Keratinocyte (primary cell): Measurements from ENCODE around the gene VCL. TPM values are rescaled to one million over a fixed set of nuclear protein-coding genes. Genes with fewer than 3 reads are reported as not detected.

Source experiments
- DNase-seq: peaks from one replicate; pipeline ENCODE4 v3.0.0-alpha.2; 2011; ENCODE audit warnings: low read depth, missing footprints, low spot score
- FAIRE-seq: peaks from 2 replicates; lab custom pipeline; 2011; peaks lifted over from hg19 to GRCh38; lab: Jason Lieb, UNC
- H2AFZ ChIP-seq: 2 replicates; pipeline ENCODE4 v1.6.0; 2012; ENCODE audit warnings: low read length, control low read depth, inconsistent platforms; ENCODE audit not compliant: control insufficient read depth
- H3K27ac ChIP-seq: 2 replicates; pipeline ENCODE4 v1.5.1; 2011; ENCODE audit warnings: low read length; ENCODE audit not compliant: control insufficient read depth, insufficient read depth
- H3K27me3 ChIP-seq: 3 replicates; pipeline ENCODE4 v1.6.0; 2011; ENCODE audit warnings: low read length; ENCODE audit not compliant: control insufficient read depth, insufficient read depth; ENCODE audit errors: extremely low read depth
- H3K36me3 ChIP-seq, 2 experiments: 2 replicates in 1 of 2; 3 replicates in 1 of 2; pipeline ENCODE4 v1.5.1; 2011; ENCODE audit warnings: low read length in 2 of 2, mild to moderate bottlenecking in 1 of 2; ENCODE audit not compliant: control insufficient read depth in 2 of 2, insufficient read depth in 2 of 2; ENCODE audit errors: extremely low read depth in 1 of 2
- H3K4me1 ChIP-seq: 3 replicates; pipeline ENCODE4 v1.5.1; 2011; ENCODE audit warnings: low read length; ENCODE audit not compliant: control insufficient read depth, insufficient read depth; ENCODE audit errors: extremely low read depth
- H3K4me2 ChIP-seq: 3 replicates; pipeline ENCODE4 v1.6.0; 2011; ENCODE audit warnings: low read depth, low read length; ENCODE audit not compliant: control insufficient read depth, insufficient read depth; ENCODE audit errors: extremely low read depth
- H3K4me3 ChIP-seq, 3 experiments: fragments of 200-600 bp in 1 of 3; sonication (generic) in 1 of 3; 2 replicates in 2 of 3; 3 replicates in 1 of 3; pipeline ENCODE4 v1.5.1; 2011 to 2016; ENCODE audit warnings: low read length in 3 of 3, mild to moderate bottlenecking in 3 of 3, control low read depth in 2 of 3, inconsistent platforms in 1 of 3, low read depth in 1 of 3, mixed read lengths in 1 of 3, mixed run types in 1 of 3, moderate library complexity in 1 of 3; ENCODE audit not compliant: control insufficient read depth in 2 of 3, insufficient read depth in 2 of 3; ENCODE audit errors: extremely low read depth in 1 of 3
- H3K79me2 ChIP-seq: 2 replicates; pipeline ENCODE4 v1.6.0; 2012; ENCODE audit warnings: low read length; ENCODE audit not compliant: control insufficient read depth, insufficient read depth
- H3K9ac ChIP-seq: 3 replicates; pipeline ENCODE4 v1.6.0; 2011; ENCODE audit warnings: low read length; ENCODE audit not compliant: control insufficient read depth, insufficient read depth; ENCODE audit errors: extremely low read depth
- H3K9me1 ChIP-seq: 3 replicates; pipeline ENCODE4 v1.6.0; 2011; ENCODE audit warnings: low read length; ENCODE audit not compliant: control insufficient read depth, insufficient read depth; ENCODE audit errors: extremely low read depth
- H3K9me3 ChIP-seq: 2 replicates; pipeline ENCODE4 v1.5.1; 2012; ENCODE audit warnings: low read depth, low read length; ENCODE audit not compliant: control insufficient read depth
- H4K20me1 ChIP-seq: 3 replicates; pipeline ENCODE4 v1.6.0; 2011; ENCODE audit warnings: low read length; ENCODE audit not compliant: control insufficient read depth, insufficient read depth; ENCODE audit errors: extremely low read depth
- CTCF ChIP-seq, 3 experiments: IDR thresholded peaks in 1 of 3; conservative IDR thresholded peaks in 1 of 3; optimal IDR thresholded peaks in 1 of 3; 2 replicates in 2 of 3; 3 replicates in 1 of 3; pipeline versions ENCODE3 to v1.5.1; 2011; ENCODE audit warnings: low read length in 3 of 3, mild to moderate bottlenecking in 3 of 3, moderate library complexity in 2 of 3, control low read depth in 1 of 3, inconsistent platforms in 1 of 3; ENCODE audit not compliant: insufficient read depth in 2 of 3; ENCODE audit errors: extremely low read depth in 1 of 3
- EZH2 ChIP-seq: IDR thresholded peaks from one replicate; pipeline ENCODE4 v1.6.1; 2012; ENCODE audit warnings: inconsistent platforms, mild to moderate bottlenecking, low read length, moderate library complexity
- dilution Hi-C: fragments of 300-500 bp; cut with MboI; formaldehyde crosslinking; loops from one replicate; pipeline ENCODE4 v1.7.0; 2020; ENCODE audit warnings: low sequenced_read_pairs; ENCODE audit not compliant: extremely low pct_ligation_motif_present
- polyA plus RNA-seq, 5 experiments: library from polyadenylated mRNA; depleted of rRNA in 3 of 5; stranded (reverse) in 3 of 5; stranded (forward) in 1 of 5; unstranded in 1 of 5; fragments of >200 nt; gene quantifications; 1 replicate in 1 of 5; 2 replicates in 3 of 5; 3 replicates in 1 of 5; pipeline versions ENCODE4 v1.2.1 to v1.2.3, GENCODE V29; 2011 to 2012; ENCODE audit warnings: missing spikeins in 2 of 5, low read depth in 1 of 5, low replicate concordance in 1 of 5

The VCL gene
- polyA plus RNA-seq, 1 donor (not counting 4 experiments of a cell fraction or from before 2014, with no cell fraction given) = 102 TPM

- H3K9ac ChIP-seq = no peak overlapping the region
- H3K4me3 ChIP-seq = no peak overlapping the region
- H3K27me3 ChIP-seq = no peaks in the 10 kb centered on the region
- H3K9me3 ChIP-seq = no peaks in the 10 kb centered on the region
- H3K9me1 ChIP-seq = no peaks in the 10 kb centered on the region
- no peak overlapping the region for H3K27ac ChIP-seq
- FAIRE-seq (no peak), DNase-seq (no peak)
- H2AFZ ChIP-seq = no peak overlapping the region
- no peaks in the 10 kb centered on the region for H3K79me2 ChIP-seq
- TF ChIP-seq EZH2 (no peak), CTCF (optimal IDR thresholded peaks at IDR 0.05 in 1 of 3, IDR thresholded peaks at IDR 0.05 in 1 of 3, conservative IDR thresholded peaks at IDR 0.05 in 1 of 3; ENCODE audit: extremely low read depth in 1 of 3, insufficient read depth in 2 of 3, low read length in 3 of 3) (no peak)
- dilution Hi-C loops = no loop called here
- H3K4me1 ChIP-seq = peaks cover 12% of the 10 kb centered on the region
- H3K36me3 ChIP-seq = peaks cover 30 to 52% of the 10 kb centered on the region in 2 experiments
- H3K4me2 ChIP-seq = no peak overlapping the region
- peaks cover 4% of the 10 kb centered on the region for H4K20me1 ChIP-seq
Observed at GRCh38 chr10:74096777-74097176, 98.9 kb downstream of the VCL start.

- Histone ChIP-seq H2AFZ (no peak overlapping the region), H3K4me1 (peaks cover 12% of the 10 kb centered on the region), H3K27me3 (no peaks in the 10 kb centered on the region), H3K9ac (no peak overlapping the region), H3K27ac (no peak overlapping the region), H3K79me2 (no peaks in the 10 kb centered on the region), H3K4me2 (no peak overlapping the region), H3K9me3 (no peaks in the 10 kb centered on the region), H4K20me1 (peaks cover 4% of the 10 kb centered on the region), H3K9me1 (no peaks in the 10 kb centered on the region), H3K4me3 (no peak overlapping the region), H3K36me3 (peaks cover 28 to 48% of the 10 kb centered on the region in 2 experiments)
- FAIRE-seq (no peak), DNase-seq (no peak)
- no peak for TF ChIP-seq CTCF (optimal IDR thresholded peaks at IDR 0.05 in 1 of 3, IDR thresholded peaks at IDR 0.05 in 1 of 3, conservative IDR thresholded peaks at IDR 0.05 in 1 of 3; ENCODE audit: extremely low read depth in 1 of 3, insufficient read depth in 2 of 3, low read length in 3 of 3)
- TF ChIP-seq EZH2 = no peak
- dilution Hi-C loops = no loop called here
Observed at GRCh38 chr10:74097776-74098175, 99.9 kb downstream of the VCL start.
